ENCODE results near the gene SGMS2. TPM values are rescaled to one million over a fixed set of nuclear protein-coding genes. Genes with fewer than 3 reads are reported as not detected.

The SGMS2 gene
- total and polyA plus RNA-seq, 11 donors, result 2.6 to 117 (median 29.8) TPM

GRCh38 chr4:107855723-107856122 lies 31.0 kb downstream of the SGMS2 start:
- intact Hi-C loops (cut with DNase I), result loop anchor here in 2 of 10 donors (10.0 kb wide), 1 partner anchor 139 kb away; no protein-coding TSS in a partner anchor
- peak in 2 of 4 donors; percentile 37 to 64 for ATAC-seq

GRCh38 chr4:107856901-107857300 lies 32.2 kb downstream of the SGMS2 start:
- Histone ChIP-seq H3K27ac (peak overlapping the region in 5 of 12 donors; percentile 64 to 88 (median 77)), H3K4me3 (no peak overlapping the region), H3K9me3 (no peaks in the 10 kb centered on the region), H3K4me1 (peaks cover 0 to 72% (median 44%) of the 10 kb centered on the region in 12 donors), H3K27me3 (no peaks in the 10 kb centered on the region), H3K36me3 (peaks cover 0 to 14% (median 0%) of the 10 kb centered on the region in 9 donors)
- DNase-seq, result no peak
- TF ChIP-seq POLR2A (IDR thresholded peaks at IDR 0.05), result no peak
- no peak for TF ChIP-seq CTCF (IDR thresholded peaks at IDR 0.05)
- intact Hi-C loops (cut with DNase I), result loop anchor here in 2 of 10 donors (10.0 kb wide), 1 partner anchor 138 kb away; no protein-coding TSS in a partner anchor
- WGBS, 4 donors, result 62 to 78% (median 71%) methylated on average over 1 of the region's 1 CpG
- no peak for ATAC-seq

More at GRCh38 chr4:107855723-107856122, 31.0 kb downstream of the SGMS2 start:
- no peak for DNase-seq
- no peak overlapping the region for H3K4me3 ChIP-seq
- no peaks in the 10 kb centered on the region for H3K9me3 ChIP-seq
- peaks cover 0 to 72% (median 44%) of the 10 kb centered on the region in 12 donors for H3K4me1 ChIP-seq
- TF ChIP-seq CTCF (IDR thresholded peaks at IDR 0.05) (no peak), POLR2A (IDR thresholded peaks at IDR 0.05) (no peak)
- peak overlapping the region in 11 of 12 donors; percentile 6 to 88 (median 72) for H3K27ac ChIP-seq
- peaks cover 0 to 14% (median 0%) of the 10 kb centered on the region in 9 donors for H3K36me3 ChIP-seq
- WGBS, 4 donors, result 38 to 48% (median 43%) methylated on average over 3 of the region's 3 CpGs
- H3K27me3 ChIP-seq, result no peaks in the 10 kb centered on the region

- no peak for ATAC-seq
- intact Hi-C loops (cut with DNase I), result loop anchor here in 2 of 10 donors (10.0 kb wide), 1 partner anchor 137 kb away; no protein-coding TSS in a partner anchor
- no peak for TF ChIP-seq CTCF (IDR thresholded peaks at IDR 0.05)
- no peak for TF ChIP-seq POLR2A (IDR thresholded peaks at IDR 0.05)
- Histone ChIP-seq H3K27me3 (no peaks in the 10 kb centered on the region), H3K27ac (peak overlapping the region in 11 of 12 donors; percentile 5 to 51 (median 30)), H3K4me3 (no peak overlapping the region), H3K4me1 (peaks cover 0 to 70% (median 44%) of the 10 kb centered on the region in 12 donors), H3K9me3 (no peaks in the 10 kb centered on the region), H3K36me3 (peaks cover 0 to 14% (median 0%) of the 10 kb centered on the region in 9 donors)
- 66 to 71% (median 67%) methylated on average over 4 of the region's 4 CpGs for whole genome bisulfite sequencing, 4 donors
- DNase-seq, result no peak
These were observed 33.0 kb downstream of the SGMS2 start for GRCh38 chr4:107857741-107858140.

GRCh38 chr4:107858158-107858742 lies 33.5 kb downstream of the SGMS2 start:
- TF ChIP-seq CTCF (IDR thresholded peaks at IDR 0.05) (no peak), POLR2A (IDR thresholded peaks at IDR 0.05) (no peak)
- ATAC-seq (peak in 1 of 4 donors; percentile 20), DNase-seq (no peak)
- no peak overlapping the region for H3K4me3 ChIP-seq
- peaks cover 0 to 14% (median 0%) of the 10 kb centered on the region in 9 donors for H3K36me3 ChIP-seq
- WGBS, 4 donors, result 53 to 68% (median 64%) methylated on average over 3 of the region's 3 CpGs
- H3K9me3 ChIP-seq, result no peaks in the 10 kb centered on the region
- intact Hi-C loops (cut with DNase I), result loop anchor here in 2 of 10 donors (10.0 kb wide), 1 partner anchor 137 kb away; no protein-coding TSS in a partner anchor
- H3K27me3 ChIP-seq, result no peaks in the 10 kb centered on the region
- H3K4me1 ChIP-seq, result peaks cover 0 to 70% (median 42%) of the 10 kb centered on the region in 12 donors
- H3K27ac ChIP-seq, result peak overlapping the region in 10 of 12 donors; percentile 5 to 51 (median 36)
